Activated naive CD4-positive, alpha-beta T cell treated with Interleukin-2 at 50 U/mL for 16 hours (primary cell): ENCODE results near the gene AUTS2.

Source experiments
- DNase-seq: peaks from one replicate; pipeline ENCODE4 v3.0.0-alpha.2; 2020

Gene AUTS2

DNA sequence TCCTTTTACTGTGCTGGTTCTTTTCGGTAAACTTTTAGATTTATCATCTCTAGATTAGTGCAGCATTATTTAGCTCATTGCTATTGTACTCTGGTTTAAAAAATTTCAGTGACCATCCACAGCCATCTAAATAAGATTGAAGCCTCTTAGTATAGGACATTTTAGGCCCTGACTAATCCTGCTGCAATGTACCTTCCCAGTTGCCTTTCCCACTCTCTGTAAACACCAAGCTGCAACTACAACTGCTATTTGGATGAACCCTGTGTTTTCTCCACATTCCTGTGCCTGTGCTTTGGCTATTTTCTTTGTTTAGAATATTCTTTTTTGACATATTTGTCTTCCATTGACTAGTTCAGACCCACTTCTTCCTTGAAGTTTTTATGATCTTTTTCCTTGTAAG lies 314.6 kb downstream of the AUTS2 start:
- DNase-seq: no peak

DNA sequence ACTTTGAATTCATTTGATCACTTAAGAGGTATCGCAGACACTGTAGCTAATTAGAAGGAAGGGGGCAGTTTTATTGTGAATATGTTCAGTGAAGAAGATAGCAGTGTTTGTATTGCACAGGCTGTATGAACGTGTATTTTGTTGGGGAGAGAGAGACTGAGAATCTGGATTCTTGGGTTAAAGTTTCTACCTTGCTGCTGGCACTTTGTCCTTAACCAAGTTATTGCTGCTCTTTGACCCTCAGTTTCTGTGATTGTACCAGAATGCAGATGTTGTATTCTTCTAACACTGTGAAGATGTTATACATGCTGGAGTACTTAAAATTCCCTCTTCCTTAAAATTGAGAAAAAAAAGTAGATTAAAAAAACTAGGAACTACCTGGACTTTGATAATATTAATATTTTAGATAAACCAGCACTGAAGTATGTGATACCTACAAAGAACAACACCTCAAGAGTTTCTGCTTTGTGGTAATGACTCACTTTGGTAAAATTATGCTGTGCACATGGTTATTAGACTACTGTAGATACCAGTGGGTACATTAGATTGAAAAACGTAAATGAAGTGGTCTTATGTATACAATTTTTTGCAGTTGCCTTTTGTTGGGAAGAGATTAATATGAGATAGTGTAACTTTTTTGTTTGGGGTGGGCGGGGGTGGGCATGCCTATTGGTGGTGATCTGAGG lies 321.3 kb downstream of the AUTS2 start:
- no peak for DNase-seq

DNA sequence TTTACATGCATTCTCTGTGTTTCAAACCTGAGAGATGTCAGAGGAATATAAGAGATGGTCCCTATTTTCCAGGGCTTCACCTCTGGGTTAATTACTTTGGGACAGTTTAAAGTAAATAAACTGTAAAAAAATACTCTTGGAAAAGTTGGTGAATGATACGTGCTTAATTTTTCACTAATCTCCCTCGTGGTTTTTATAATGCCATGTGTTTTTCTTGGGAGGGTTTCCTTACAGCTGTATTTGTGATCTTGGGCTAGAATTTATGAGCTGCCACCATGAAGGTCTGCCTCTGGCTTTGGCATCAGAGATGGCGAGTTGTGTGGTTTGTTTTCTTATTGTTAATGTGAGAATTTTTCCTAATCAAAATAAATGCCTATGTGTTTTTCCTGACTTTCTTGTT lies 322.5 kb downstream of the AUTS2 start:
- DNase-seq: no peak

DNA sequence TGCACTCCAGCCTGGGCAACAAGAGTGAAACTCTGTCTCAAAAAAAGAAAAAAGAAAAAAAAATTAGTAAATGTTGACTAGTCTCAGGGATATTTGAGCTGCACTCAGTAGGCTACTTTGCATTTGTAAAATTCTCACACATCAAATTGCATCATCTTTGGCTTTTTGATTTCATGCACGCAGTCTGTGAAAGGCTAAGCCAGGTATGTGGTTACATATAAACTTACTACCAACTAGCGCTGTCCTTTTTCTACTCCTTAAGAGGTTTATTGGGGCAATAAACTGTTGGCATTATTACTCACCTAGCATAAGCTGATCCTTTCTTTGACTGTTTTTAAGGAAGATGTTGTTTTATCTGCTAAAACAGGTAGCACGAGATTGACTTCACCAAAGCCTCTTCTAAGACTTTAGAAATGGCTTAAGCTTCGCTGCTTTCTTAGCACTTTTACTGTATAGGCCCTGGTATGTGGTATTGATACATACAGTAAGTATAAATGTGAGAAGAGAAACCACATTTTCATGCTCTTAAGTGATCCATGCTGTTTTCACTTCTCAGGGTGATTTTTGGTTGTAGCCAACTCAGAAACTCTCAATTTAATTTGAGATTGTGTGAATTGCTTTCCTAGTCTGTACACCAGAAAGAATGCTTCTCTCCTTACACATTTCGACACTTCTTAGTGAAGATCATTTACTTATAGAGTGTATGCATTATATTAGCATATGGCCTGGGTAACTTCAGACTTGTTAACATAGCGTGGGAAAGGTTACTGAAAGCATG lies 323.9 kb downstream of the AUTS2 start:
- no peak for DNase-seq

DNA sequence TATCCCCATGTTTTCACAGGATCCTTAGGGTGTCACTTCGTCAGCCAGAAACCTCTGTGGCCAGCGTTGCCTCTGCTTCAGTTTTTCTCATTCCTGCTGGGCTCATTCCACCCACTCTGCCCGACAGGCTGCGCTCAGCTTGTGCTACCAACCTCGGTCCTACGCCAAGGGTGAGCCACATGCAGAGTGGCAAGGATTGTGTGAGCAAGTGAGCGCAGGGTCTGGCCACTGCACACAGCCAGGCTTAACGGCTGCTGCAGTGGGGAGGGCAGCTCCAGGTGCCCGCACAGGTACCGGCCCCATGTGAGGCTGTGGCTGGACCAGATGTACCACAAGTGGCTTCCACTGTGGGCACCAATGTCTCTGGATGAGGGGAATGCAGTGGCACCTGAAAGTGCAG lies 329.2 kb downstream of the AUTS2 start:
- no peak for DNase-seq

DNA sequence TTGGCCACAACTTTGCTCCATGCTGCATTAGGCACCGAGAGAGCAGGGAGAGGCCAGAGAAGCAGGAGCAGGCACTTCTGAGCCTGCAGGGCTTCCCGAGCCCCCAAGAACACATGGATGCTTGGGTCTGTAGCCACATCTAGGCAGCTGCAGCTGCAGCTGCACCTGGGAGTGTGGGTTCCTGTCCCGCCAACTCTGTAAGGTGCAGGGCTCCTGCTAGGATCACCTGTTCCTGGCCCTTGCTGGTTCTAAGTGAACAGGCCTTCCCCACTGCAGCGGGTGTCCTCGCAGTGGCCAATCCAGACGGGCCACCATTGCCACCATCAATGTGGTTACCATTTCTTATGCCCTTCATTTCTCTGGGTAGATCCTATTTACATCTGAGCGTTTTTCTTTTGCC lies 330.3 kb downstream of the AUTS2 start:
- no peak for DNase-seq

DNA sequence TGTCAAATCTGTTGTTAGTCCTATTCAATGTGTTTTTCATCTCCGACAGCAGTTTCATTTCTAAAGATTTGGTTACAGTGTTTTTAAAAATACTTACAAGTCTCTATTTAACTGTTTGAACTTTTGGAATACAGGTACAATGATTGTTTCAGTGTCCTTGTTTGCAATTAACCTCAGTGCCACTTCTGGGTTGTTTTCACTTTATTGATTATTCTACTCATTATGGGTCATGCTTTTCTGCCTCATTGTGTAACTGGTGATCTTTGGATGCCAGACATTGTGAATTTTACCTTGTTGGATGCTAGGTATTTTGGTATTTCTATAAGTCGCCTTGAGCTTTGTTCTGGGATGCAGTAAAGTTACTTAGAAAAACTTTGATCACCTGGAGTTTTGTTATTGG lies 331.3 kb downstream of the AUTS2 start:
- no peak for DNase-seq

DNA sequence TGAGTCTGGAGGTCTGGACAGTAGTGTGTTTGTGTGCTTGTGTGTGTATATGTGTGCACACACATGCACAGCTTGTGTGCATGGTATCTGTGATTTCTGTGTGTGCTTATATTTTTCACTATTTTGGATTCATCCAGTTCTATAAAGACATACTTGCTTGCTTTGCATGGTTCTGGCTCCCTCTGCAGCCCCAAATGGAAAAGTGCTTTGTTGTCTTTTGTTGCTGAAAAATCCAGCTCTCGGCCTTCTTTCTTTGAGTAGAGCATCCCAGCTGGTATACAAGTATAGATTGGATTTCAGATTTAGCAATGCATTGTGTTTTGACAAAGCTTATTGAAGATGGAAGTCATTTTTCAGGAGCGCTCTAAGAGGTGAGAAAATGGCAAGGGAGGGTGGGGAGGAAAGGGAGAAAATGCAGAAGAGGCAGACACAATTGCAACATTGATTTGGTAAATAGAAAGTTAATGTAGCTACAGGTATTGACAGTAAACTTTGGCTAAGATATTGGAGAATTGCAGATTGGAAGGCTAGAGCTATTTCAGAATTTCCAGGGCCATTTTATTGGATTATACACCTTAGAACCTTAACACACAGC lies 333.9 kb downstream of the AUTS2 start:
- no peak for DNase-seq

DNA sequence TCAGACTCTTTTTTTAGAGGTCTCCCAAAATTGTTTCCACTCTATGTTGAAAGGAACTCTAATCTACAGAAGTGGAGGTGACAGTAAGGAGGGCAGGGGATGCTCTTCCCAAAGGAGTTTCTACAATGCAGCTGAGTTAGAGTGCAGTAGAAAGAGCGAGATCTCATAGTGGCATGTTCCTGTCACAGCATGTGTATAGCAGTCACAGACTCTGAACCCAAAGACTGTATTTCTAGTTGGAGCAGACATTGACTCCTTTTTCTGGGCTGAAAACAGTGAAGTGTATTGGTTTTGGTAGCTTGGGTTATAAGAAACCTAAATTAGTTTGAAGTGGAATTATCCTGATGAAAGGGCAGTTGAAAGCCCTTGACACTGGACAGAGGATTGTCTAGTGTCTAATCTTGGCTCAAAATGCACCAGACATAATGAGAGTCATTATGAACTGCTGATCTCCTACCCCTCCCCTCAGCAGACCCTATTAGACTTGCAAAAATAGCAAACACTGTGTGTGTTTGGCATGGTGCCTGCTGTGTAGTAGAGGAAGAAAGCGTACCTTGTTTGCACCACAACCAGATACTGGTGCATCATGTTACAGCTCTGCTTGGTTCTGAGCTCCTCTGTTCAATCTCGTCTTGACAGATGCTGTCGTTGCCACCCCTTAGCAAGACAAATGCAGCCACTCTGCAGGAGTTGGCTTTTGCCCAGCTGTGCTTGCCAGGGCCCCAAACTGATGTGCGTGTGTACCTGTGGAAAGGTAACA lies 336.0 kb downstream of the AUTS2 start:
- DNase-seq: no peak

DNA sequence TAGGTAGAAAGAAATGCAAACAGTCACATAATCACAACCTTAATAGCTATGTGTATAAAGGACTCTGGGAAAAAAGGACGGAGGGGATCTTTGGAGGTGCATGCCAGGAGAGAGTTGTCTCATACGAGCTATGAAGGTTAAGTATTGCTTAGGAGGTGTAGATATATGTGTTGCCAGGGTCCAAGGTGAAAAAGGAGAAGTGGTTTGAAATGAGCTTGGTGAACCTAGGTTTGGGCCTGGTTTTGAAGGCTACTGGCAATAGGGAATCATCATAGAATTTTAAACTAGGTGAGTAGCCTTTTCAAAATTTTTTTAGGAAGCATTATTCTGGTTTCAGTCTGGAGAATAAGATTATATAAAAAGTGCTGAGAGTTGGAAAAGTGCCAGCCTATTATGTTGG lies 336.8 kb downstream of the AUTS2 start:
- DNase-seq: no peak

DNA sequence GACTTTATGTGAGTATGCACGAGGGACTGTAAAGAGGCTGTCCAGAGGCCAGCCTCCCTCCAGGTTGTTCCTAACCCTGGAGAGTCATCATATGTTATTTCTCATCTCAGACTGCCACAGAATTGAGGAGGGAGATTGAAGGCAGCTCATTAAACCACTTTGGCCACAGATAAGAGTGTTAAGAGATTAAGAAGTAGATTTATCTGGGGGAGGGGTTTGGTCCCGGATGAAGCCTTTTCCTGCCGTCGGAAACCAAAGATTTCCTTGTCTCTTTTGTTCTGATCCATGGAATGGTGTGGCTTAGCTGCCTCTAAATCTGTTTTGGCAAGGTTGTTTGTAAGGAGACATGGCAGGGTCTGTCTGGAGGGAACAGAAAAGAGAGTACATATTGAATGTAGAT lies 338.8 kb downstream of the AUTS2 start:
- DNase-seq: no peak

DNA sequence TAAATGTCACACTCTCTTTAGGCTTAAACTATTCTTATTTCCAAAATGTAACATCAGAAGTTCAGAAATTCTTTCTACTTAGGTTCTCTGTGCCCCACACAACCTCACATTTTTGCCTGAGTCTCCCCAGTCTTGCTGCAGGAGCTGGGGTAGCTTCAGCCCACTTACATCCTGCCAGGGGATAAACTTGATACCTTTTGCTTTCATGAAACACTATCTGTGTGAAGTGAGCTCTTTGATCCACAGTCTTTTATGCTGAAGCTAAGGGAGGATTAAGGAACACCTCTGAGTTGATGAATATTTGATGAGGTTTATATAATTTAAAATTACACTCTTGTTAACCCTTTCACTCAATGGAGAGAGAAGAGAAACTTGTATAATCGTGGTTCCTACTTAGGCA lies 341.0 kb downstream of the AUTS2 start:
- no peak for DNase-seq

DNA sequence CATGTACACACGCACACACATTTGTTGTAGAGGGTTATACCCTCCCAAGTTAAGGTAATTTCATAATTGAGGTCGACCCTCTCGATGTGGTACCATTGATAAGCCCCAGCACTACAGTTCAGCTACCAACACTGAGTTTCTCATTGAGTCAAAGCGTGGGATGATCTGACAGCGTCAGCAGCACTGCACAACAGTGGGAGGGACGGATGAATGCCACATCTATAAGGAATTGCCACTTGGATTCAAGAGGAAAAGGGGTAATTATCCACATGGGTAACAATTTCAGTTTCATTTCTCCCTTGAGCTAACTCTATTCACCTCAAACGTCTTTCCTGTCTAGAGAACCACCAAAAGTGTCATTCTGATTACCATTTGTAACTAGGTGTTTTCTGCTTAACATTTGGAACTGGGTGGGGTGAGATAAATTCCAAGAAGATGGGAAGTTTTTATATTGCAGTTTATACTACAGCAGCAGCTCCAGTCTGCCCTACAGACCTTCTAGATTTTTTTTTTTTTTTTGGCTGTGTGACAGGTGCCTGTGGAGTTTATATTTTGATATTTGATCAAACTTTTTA lies 342.9 kb downstream of the AUTS2 start:
- DNase-seq: no peak

DNA sequence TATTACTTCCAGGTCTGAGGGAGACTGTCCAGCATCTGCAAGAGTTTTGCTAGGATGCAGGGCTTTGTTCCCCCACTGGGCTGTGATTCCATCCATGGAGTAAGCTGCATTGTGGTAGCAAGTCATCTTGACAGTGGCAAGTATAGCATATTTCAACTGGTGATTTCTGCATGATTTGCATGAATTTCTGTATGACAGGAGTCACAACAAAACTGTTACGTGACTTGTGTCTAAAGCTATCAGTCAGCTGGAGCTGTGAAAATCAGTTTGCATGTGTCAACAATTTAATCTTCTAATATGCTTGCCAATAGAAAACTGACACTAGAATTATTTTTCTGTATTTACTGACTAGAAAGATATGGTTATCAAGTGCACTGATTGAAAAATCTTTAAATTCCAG lies 344.3 kb downstream of the AUTS2 start:
- no peak for DNase-seq

DNA sequence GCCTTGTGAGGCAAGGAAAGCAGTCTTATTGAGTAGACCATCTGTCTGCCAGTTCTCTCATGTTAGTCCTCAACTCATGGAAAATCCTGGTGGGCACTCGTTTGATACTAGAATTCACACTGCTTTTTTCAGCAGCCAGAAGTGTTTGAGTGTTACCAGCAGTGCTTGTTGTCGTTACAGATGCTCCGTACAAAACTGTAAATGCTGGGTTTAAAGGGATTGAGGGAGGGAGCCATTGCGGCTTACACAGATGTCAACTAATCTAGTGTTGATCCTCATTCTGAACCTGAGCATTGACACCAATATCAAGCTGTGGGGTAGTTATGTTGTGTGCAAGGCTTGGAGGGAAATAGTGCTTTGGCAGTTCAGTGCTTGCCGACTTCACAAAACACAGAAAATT lies 348.6 kb downstream of the AUTS2 start:
- no peak for DNase-seq

DNA sequence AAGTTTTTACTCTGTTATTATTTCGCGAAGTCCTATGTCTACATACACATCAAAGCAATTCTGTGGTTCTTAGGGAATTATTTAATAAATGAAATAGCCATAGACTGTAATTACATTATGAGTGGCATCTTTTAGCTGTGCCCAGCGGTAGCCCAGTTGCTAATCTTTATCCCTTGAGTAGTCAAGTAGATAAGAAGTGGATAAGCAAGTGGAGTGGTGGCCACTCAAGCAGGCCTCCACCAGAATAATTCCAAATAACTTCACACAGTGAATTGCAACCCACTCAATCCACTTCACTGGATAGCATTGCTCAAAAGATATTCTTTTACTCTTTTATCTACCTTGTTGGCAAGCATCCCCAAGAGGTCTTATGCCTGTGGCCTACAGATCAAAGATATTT lies 349.7 kb downstream of the AUTS2 start:
- no peak for DNase-seq

DNA sequence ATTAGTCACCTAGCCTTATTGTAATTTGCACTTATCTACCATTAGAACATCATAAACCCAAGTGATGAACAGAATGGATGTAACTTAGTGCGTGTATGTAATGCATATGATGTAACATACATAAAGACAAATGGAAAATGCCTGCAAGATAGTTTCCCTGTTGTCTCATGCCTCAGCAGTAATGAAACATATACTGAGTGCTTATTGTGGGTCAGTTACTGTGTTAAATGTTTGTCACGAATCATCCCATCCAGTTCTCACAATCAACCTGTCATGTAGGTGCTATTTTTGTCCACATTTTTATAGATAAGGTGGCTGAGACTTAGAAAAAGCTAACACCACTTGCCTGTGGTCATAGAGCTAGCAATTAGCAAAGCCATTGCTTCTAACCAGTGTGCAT lies 350.8 kb downstream of the AUTS2 start:
- no peak for DNase-seq

DNA sequence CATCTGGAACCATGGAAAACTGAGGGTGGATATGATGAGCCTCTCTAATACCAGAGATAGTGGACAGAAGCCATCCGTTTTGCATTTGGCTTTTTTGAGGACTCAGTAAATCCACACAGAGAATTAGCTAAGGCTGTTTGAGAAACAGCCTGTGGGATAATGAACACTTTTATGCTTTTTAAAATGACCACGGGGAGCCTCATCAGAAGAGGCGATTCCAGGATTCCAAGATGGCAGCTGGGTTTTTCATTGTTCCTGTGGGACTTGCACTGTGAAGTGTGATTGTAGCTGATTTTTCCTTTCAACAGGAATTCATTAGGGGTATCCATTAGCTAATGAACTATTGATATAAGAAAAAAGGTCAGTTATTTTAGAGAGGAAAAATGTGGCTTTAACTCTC lies 353.2 kb downstream of the AUTS2 start:
- no peak for DNase-seq

DNA sequence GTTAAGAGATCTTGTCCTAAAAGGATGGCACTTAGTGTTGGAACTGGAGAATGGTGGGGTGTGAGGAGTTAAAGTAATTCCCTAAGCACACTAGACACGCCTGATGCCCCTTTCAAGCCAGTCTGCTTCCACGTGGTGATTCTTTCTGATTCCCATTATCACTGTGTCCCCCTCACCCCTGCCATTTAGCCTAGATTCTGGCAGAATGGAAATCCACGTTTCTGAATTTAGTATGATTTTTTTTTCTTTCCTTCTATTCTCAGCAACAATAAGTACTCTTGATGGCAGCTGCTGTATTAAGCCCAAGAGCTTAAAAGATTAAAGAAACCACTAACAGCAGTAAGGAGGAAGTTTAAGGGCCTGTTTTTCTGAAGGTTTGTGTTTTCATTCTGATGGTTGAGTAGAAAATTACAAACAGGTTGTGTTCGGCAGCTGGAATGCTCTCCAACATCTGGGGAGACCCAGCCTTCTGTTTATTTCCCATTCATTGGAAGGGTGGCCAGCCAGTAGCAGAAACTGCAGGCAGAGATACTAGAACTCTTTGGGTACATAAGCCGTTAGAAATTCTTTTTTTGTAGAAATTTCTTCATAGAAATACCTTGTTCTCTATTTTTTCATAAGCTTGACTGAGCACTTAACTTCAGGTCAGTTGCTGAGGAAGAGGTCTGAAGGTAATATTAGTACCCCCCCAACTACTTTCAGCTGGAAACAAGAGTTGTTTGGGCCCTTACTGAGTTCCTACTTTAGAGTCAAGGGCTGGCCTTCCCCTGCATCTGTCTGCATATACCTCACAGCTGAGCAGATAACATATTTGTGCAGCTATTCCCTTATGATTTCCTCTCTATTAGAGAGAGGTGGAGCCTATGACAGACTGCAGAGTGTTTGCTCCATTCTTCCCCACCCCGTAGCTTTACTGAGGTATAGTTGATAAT lies 355.1 kb downstream of the AUTS2 start:
- DNase-seq: no peak

DNA sequence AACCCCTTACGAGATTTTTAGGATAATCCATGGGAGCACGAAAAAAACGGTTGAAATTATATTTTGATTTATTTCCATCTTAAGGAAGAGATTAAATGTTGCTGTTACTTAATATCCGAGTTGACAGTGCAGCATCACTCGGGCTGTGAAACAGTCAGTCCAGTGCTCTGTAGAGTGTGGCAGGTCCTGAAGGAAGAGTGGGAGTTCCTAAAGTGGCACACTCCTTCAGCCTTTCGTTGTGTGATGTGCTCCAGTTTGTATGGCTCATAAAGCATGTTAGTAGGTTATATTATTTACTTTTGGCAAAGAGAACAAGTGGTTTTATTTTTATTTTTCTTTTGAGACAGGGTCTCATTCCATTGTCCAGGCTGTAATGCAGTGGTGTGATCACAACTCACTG lies 358.3 kb downstream of the AUTS2 start:
- DNase-seq: no peak

DNA sequence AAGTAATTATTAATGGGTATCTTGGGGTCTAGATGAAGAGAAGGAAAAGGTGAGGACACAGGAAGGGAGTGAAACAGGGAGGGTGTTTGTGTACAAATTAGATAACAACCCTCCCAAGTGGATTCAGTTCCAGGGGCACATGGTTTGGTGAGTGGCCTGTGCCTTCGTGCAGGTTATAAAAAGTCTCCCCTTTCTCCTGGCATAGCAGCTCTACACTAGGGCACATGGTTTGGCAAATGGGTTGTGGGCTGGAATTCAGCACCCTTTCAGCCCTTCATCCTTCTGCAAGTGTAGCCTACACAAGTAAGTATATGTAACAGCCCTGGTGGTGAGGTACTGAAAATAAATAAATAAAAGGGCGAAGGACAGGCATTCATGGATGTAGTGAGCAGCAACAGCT lies 359.4 kb downstream of the AUTS2 start:
- DNase-seq: no peak
